ENCODE results near the gene ATP6AP2.
"Not testable (repeated sequence)": the region's sequence is repeated elsewhere in the genome, so short reads cannot be mapped to it uniquely, and the experiment has no call there.

Gene ATP6AP2

DNA sequence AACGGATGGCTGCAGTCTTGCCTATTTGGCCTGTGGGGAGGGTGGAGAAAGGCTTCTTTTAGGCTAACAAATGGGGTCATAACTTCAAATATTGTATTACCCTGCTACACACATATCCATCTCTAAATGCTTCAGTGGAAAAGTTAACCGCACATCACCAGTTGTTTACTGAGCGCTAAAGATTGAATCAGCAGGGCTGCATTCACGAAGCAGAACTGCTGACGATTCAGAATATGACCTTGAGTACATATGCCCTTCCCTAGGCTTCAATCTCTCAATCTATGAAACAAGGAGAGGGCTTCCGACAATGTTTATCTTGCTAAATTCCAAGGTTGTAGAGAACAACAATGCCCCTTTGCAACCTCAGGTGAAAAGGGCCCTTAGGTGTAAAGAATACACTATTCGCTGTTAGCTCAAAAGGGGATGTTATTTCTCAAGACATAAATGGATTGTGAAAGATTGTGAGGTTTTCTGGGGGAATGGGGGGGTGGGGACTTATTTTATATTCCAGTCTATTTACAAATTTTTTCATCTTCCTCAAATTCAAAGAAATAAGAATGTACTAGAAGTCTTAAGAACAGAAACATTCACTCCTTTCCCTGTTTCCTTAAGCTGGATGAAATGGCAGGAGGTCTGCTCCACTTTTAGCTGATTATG is 2.6 kb upstream of the ATP6AP2 start:
- Histone ChIP-seq H3K27me3 (ENCODE audit: low read depth, low read length) (no peaks in the 10 kb centered on the region), H3K4me1 (ENCODE audit: control insufficient read depth in 1 of 2, insufficient read depth in 2 of 2, low read length in 2 of 2) (peaks cover 0 to 10% of the 10 kb centered on the region in 2 donors), H3K4me3 (ENCODE audit: low read depth in 1 of 2, low read length in 2 of 2) (no peak overlapping the region), H3K9me3 (ENCODE audit: control insufficient read depth in 1 of 2, low read length in 2 of 2) (no peaks in the 10 kb centered on the region), H3K27ac (ENCODE audit: low read length) (no peak overlapping the region), H3K36me3 (ENCODE audit: control insufficient read depth in 1 of 2, insufficient read depth in 2 of 2, low read length in 2 of 2) (no peaks in the 10 kb centered on the region)

- H3K4me1 ChIP-seq (ENCODE audit: control insufficient read depth in 1 of 2, insufficient read depth in 2 of 2, low read length in 2 of 2) = peaks cover 0 to 10% of the 10 kb centered on the region in 2 donors
- no peaks in the 10 kb centered on the region for H3K9me3 ChIP-seq (ENCODE audit: control insufficient read depth in 1 of 2, low read length in 2 of 2)
- H3K36me3 ChIP-seq (ENCODE audit: control insufficient read depth in 1 of 2, insufficient read depth in 2 of 2, low read length in 2 of 2) = no peaks in the 10 kb centered on the region
- H3K27ac ChIP-seq (ENCODE audit: low read length) = no peak overlapping the region
- H3K4me3 ChIP-seq (ENCODE audit: low read depth in 1 of 2, low read length in 2 of 2) = no peak overlapping the region
- no peaks in the 10 kb centered on the region for H3K27me3 ChIP-seq (ENCODE audit: low read depth, low read length)
Observed at GRCh38 chrX:40579141-40579540, 1.6 kb upstream of the ATP6AP2 start.

- Histone ChIP-seq H3K27ac (ENCODE audit: low read length) (peak overlapping the region; percentile 77), H3K4me1 (ENCODE audit: control insufficient read depth in 1 of 2, insufficient read depth in 2 of 2, low read length in 2 of 2) (peaks cover 0 to 10% of the 10 kb centered on the region in 2 donors), H3K36me3 (ENCODE audit: control insufficient read depth in 1 of 2, insufficient read depth in 2 of 2, low read length in 2 of 2) (no peaks in the 10 kb centered on the region), H3K4me3 (ENCODE audit: low read depth in 1 of 2, low read length in 2 of 2) (peak overlapping the region; percentile 71 to 73), H3K27me3 (ENCODE audit: low read depth, low read length) (no peaks in the 10 kb centered on the region), H3K9me3 (ENCODE audit: control insufficient read depth in 1 of 2, low read length in 2 of 2) (no peaks in the 10 kb centered on the region)
Observed at GRCh38 chrX:40579900-40580536, 752 bp upstream of the ATP6AP2 start.

- no peaks in the 10 kb centered on the region for H3K36me3 ChIP-seq (ENCODE audit: control insufficient read depth in 1 of 2, insufficient read depth in 2 of 2, low read length in 2 of 2)
- peak overlapping the region; percentile 77 for H3K27ac ChIP-seq (ENCODE audit: low read length)
- H3K9me3 ChIP-seq (ENCODE audit: control insufficient read depth in 1 of 2, low read length in 2 of 2) = no peaks in the 10 kb centered on the region
- H3K4me1 ChIP-seq (ENCODE audit: control insufficient read depth in 1 of 2, insufficient read depth in 2 of 2, low read length in 2 of 2) = peaks cover 0 to 10% of the 10 kb centered on the region in 2 donors
- H3K27me3 ChIP-seq (ENCODE audit: low read depth, low read length) = no peaks in the 10 kb centered on the region
- peak overlapping the region; percentile 61 to 73 for H3K4me3 ChIP-seq (ENCODE audit: low read depth in 1 of 2, low read length in 2 of 2)
Observed at GRCh38 chrX:40581336-40581920, 658 bp downstream of the ATP6AP2 start.

GRCh38 chrX:40582178-40582577 is 1.4 kb downstream of the ATP6AP2 start:
- H3K9me3 ChIP-seq (ENCODE audit: control insufficient read depth in 1 of 2, low read length in 2 of 2); H3K36me3 ChIP-seq (ENCODE audit: control insufficient read depth in 1 of 2, insufficient read depth in 2 of 2, low read length in 2 of 2); H3K27me3 ChIP-seq (ENCODE audit: low read depth, low read length); H3K4me3 ChIP-seq (ENCODE audit: low read depth in 1 of 2, low read length in 2 of 2); H3K4me1 ChIP-seq (ENCODE audit: control insufficient read depth in 1 of 2, insufficient read depth in 2 of 2, low read length in 2 of 2); H3K27ac ChIP-seq (ENCODE audit: low read length): not testable (repeated sequence)

- Histone ChIP-seq H3K27me3 (ENCODE audit: low read depth, low read length) (no peaks in the 10 kb centered on the region), H3K27ac (ENCODE audit: low read length) (no peak overlapping the region), H3K4me1 (ENCODE audit: control insufficient read depth in 1 of 2, insufficient read depth in 2 of 2, low read length in 2 of 2) (peaks cover 0 to 10% of the 10 kb centered on the region in 2 donors), H3K4me3 (ENCODE audit: low read depth in 1 of 2, low read length in 2 of 2) (no peak overlapping the region), H3K9me3 (ENCODE audit: control insufficient read depth in 1 of 2, low read length in 2 of 2) (no peaks in the 10 kb centered on the region), H3K36me3 (ENCODE audit: control insufficient read depth in 1 of 2, insufficient read depth in 2 of 2, low read length in 2 of 2) (no peaks in the 10 kb centered on the region)
Observed at GRCh38 chrX:40582811-40583210, 2.0 kb downstream of the ATP6AP2 start.

DNA sequence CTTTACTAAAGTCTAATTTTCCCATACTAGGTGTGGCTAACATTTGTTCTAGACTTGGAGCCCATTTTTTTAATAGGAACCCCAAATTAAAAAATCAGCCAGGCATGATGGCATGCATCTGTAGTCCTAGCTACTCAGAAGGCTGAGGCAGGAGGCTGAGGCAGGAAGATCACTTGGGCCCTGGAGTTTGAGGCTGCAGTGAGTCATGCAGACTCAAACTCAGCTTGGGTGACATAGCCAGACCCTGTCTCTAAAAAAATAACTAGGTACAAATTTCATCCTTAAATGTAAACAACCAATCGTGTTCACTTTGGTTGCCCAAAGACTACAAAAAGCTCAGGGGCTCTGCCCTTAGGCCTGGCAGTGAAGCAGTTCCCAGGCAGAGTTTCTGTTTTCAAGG is 6.9 kb downstream of the ATP6AP2 start:
- not testable (repeated sequence) for H3K4me1 ChIP-seq (ENCODE audit: control insufficient read depth in 1 of 2, insufficient read depth in 2 of 2, low read length in 2 of 2); H3K27me3 ChIP-seq (ENCODE audit: low read depth, low read length); H3K9me3 ChIP-seq (ENCODE audit: control insufficient read depth in 1 of 2, low read length in 2 of 2); H3K36me3 ChIP-seq (ENCODE audit: control insufficient read depth in 1 of 2, insufficient read depth in 2 of 2, low read length in 2 of 2); H3K4me3 ChIP-seq (ENCODE audit: low read depth in 1 of 2, low read length in 2 of 2); H3K27ac ChIP-seq (ENCODE audit: low read length)

- not testable (repeated sequence) for H3K27me3 ChIP-seq (ENCODE audit: low read depth, low read length); H3K9me3 ChIP-seq (ENCODE audit: control insufficient read depth in 1 of 2, low read length in 2 of 2); H3K4me1 ChIP-seq (ENCODE audit: control insufficient read depth in 1 of 2, insufficient read depth in 2 of 2, low read length in 2 of 2); H3K4me3 ChIP-seq (ENCODE audit: low read depth in 1 of 2, low read length in 2 of 2); H3K27ac ChIP-seq (ENCODE audit: low read length)
- peaks cover 10 to 13% of the 10 kb centered on the region in 2 donors for H3K36me3 ChIP-seq (ENCODE audit: control insufficient read depth in 1 of 2, insufficient read depth in 2 of 2, low read length in 2 of 2)
Observed at GRCh38 chrX:40589616-40590321, 9.0 kb downstream of the ATP6AP2 start.

DNA sequence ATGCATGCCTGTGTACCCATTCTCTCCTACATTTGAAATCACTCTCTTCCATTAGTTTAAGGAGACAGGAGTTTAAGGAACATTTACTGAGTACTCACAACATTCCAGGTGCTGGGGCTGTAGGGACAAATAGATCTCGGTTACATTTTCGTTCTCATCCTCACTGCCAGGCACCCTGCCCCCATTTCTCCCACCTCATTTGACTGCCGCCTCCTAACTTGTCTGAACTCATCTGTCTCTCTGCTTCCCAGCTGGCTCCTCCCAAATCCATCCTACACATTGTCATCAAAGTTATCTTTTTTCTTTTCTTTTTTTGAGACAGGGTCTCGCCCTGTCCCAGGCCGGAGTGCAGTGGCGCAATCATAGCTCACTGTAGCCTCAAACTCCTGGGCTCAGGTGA is 22.7 kb downstream of the ATP6AP2 start:
- Histone ChIP-seq H3K36me3 (ENCODE audit: control insufficient read depth in 1 of 2, insufficient read depth in 2 of 2, low read length in 2 of 2) (peaks cover 15 to 16% of the 10 kb centered on the region in 2 donors), H3K27ac (ENCODE audit: low read length) (no peak overlapping the region), H3K9me3 (ENCODE audit: control insufficient read depth in 1 of 2, low read length in 2 of 2) (no peaks in the 10 kb centered on the region), H3K4me1 (ENCODE audit: control insufficient read depth in 1 of 2, insufficient read depth in 2 of 2, low read length in 2 of 2) (no peaks in the 10 kb centered on the region), H3K4me3 (ENCODE audit: low read depth in 1 of 2, low read length in 2 of 2) (no peak overlapping the region), H3K27me3 (ENCODE audit: low read depth, low read length) (no peaks in the 10 kb centered on the region)

- Histone ChIP-seq H3K36me3 (ENCODE audit: control insufficient read depth in 1 of 2, insufficient read depth in 2 of 2, low read length in 2 of 2) (peaks cover 3 to 4% of the 10 kb centered on the region in 2 donors), H3K4me3 (ENCODE audit: low read depth in 1 of 2, low read length in 2 of 2) (no peak overlapping the region), H3K27me3 (ENCODE audit: low read depth, low read length) (no peaks in the 10 kb centered on the region), H3K9me3 (ENCODE audit: control insufficient read depth in 1 of 2, low read length in 2 of 2) (no peaks in the 10 kb centered on the region), H3K27ac (ENCODE audit: low read length) (no peak overlapping the region), H3K4me1 (ENCODE audit: control insufficient read depth in 1 of 2, insufficient read depth in 2 of 2, low read length in 2 of 2) (no peaks in the 10 kb centered on the region)
Observed at GRCh38 chrX:40607381-40607780, 26.6 kb downstream of the ATP6AP2 start.

GRCh38 chrX:40612511-40612910 is 31.7 kb downstream of the ATP6AP2 start:
- Histone ChIP-seq H3K36me3 (ENCODE audit: control insufficient read depth in 1 of 2, insufficient read depth in 2 of 2, low read length in 2 of 2) (no peaks in the 10 kb centered on the region), H3K9me3 (ENCODE audit: control insufficient read depth in 1 of 2, low read length in 2 of 2) (no peaks in the 10 kb centered on the region), H3K4me3 (ENCODE audit: low read depth in 1 of 2, low read length in 2 of 2) (no peak overlapping the region), H3K27me3 (ENCODE audit: low read depth, low read length) (no peaks in the 10 kb centered on the region), H3K27ac (ENCODE audit: low read length) (no peak overlapping the region), H3K4me1 (ENCODE audit: control insufficient read depth in 1 of 2, insufficient read depth in 2 of 2, low read length in 2 of 2) (no peaks in the 10 kb centered on the region)
